GM19397 (cell line): ENCODE results near the gene ZNF714.
A peak's percentile ranks its signal among the peaks of the same experiment; 100 is the strongest.
"Not testable (repeated sequence)": the region's sequence is repeated elsewhere in the genome, so short reads cannot be mapped to it uniquely, and the experiment has no call there.

ENCODE experiments used
- ATAC-seq: cut with Tn5 transposase; IDR thresholded peaks from one replicate; pipeline ENCODE4 v1.9.1; 2021; ENCODE audit warnings: mild to moderate bottlenecking, moderate library complexity; ENCODE audit not compliant: unreplicated experiment

The ZNF714 gene

DNA sequence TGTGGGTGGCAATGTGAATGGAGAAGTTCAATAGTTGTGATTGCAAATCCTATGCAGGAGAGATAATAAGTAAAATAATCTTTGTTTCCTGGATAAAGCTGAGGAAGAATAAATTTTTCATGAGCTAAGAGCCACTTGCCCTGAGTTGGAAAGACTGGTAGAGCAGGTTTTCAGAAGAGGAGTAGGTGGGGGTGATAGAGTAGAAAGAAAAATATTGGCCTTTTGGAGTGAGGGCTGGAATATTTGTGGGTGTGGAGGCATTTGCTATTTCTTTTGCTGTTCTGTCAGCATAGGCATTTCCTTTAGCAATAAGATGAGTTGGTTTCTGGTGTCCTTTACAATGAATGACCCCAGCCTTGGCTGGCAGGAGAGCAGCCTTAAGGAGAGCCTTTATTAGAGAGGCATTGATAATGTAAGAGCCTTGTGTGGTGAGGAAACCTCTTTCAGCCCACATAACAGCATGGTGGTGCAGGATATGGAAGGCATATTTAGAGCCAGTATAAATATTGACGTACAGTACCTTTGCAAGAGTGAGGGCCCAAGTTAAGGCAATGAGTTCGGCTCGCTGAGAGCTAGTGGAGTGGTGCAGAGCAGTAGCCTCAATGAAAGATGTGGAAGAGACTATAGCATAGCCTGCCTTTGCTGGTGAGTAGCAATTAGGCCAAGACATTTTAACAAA lies 48.2 kb downstream of the ZNF714 start:
- ATAC-seq: no peak

DNA sequence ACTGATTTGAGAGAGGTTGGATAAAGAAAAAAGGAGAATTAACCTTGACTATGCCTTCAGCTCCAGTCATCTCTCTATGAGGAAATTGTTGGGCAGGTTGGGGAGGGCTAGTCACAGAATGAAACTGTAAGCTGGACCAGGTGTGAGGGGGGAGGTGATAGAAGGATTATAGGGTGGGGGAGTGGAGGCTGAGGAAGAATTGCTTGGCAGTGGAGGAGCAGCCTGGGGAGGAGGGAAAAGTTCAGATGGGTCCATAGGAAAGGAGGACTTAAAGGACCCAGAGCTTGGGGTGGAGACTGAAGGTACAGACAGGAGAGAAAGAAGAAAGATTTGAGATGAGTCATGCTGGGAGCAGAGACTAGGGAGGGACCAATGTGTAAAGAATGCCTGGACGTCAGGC lies 51.6 kb downstream of the ZNF714 start:
- no peak for ATAC-seq

DNA sequence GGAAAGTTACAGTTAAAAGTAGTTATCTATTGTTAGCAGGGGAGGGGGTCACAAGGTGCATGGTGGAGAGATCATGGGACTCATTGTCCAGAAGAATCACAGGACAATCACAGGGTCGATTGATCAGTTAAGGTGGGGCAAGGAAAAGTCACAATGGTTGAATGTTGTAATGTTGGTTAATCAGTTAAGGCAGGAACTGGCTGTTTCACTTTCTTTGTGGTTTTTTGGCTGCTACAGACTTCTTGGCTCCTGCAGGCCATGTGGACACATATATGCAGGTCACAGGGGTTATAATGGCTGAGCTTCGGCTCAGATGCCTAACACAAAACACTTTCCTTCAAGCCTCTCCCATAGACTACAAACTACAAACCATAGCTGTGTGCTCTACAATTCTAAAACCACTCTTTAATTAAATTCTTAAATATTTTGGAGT lies 52.9 kb downstream of the ZNF714 start:
- no peak for ATAC-seq

DNA sequence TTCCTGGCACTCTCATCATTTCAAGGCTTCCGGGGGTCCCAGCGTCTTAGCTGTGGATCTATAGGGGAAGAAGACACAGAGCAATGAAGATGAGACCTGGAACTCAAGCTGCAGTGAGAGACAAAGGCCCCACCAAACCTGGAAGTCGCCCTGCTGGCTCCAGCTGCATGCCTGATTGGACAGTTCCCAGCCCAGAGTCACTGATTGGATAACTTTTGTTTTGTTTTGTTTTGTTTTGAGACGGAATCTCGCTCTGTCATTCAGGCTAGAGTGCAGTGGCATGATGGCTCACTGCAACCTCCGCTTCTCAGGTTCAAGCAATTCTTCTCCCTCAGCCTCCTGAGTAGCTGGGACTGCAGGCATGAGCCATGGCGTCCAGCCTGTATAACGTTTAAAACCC lies 53.4 kb downstream of the ZNF714 start:
- no peak for ATAC-seq

DNA sequence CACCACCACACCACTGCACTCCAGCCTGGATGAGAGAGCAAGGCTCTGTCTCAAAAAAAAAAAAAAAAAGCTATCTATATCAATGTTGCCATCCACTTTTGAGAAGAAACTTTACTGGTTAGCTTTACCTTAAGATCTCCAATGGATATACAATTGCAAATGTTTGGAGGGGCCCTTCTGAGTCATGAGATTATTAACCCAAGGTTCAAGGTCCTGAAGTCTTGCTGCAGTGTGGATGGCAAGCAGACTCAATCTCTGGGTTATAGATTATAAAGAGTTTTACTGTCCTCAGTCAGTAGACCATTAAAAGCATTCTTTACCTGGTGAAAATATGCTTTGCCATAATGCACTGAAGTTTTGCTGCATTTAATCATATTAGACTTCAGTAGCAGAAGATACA lies 56.1 kb downstream of the ZNF714 start:
- no peak for ATAC-seq

DNA sequence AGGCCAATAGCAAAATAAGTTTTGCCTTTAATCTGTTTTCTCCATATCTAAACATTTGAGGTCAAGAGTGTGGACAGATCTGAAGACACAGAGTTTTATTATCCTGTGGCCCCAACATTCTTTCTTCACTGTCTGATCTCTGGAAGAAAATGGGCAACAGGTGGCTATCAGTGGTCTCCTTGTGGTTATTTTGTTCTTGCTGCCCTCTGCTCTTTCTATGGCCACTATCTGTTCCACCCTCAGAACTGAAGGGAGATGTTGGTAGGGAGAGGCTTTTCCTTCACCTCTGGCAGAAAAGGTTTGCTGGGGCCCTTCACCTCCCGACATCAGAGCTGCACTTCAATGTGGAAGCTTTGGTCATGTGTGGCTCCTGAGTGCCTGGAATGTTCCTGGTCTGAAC lies 59.0 kb downstream of the ZNF714 start:
- not testable (repeated sequence) for ATAC-seq

DNA sequence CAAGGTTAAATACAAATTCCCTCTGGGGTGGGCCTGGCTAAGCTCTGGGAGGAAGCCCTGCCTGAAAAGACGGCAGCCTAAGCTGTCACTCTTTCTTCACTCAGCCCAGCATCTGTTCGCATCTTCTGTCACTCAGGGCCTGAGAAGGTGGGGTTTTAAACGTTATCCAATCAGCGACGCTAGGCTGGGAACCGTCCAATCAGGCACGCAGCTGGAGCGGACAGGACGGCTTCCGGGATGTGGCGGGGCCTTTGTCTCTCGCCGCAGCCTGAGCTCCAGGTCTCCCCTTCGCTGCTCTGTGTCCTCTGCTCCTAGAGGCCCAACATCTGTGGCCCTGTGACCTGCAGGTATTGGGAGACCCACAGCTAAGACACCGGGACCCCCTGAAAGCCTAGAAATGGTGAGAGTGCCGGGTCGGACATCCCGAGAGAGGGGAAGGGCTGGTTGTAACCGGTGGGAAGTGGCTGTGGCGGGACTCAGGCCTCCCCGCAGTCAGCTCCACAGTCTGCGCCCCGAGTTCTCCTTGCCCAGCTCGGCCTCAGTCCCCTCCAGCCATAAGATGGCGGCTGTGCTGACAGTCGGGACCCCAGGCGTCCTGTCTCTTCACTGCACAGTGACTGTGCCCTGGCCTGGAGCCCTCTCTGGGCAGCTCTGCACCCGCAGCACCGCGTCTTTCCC lies 59.9 kb downstream of the ZNF714 start, which contains the start of gene ZNF431:
Gene ZNF431, plus strand, starts transcription at position 254 of the 678 bp plus-strand sequence. Its CDS starts 144 bp downstream, at position 398.
- peak; percentile 99 for ATAC-seq

DNA sequence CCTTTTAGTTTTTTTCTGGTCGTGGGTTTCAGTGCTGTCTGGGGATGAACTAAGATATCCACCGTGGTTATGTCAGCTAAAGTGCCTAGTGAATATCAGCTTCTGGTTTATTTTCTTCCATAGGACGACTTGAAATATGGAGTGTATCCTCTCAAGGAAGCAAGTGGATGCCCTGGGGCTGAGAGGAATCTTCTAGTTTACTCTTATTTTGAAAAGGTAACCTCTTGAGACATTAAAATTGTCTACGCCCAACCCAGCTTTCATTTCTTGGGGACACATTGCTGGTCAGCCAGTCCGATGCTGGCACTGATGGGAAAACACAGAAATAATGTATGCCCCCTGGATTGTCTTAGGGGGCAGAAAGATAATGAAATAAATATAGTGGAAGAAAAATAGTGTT lies 61.4 kb downstream of the ZNF714 start:
- ATAC-seq: no peak

DNA sequence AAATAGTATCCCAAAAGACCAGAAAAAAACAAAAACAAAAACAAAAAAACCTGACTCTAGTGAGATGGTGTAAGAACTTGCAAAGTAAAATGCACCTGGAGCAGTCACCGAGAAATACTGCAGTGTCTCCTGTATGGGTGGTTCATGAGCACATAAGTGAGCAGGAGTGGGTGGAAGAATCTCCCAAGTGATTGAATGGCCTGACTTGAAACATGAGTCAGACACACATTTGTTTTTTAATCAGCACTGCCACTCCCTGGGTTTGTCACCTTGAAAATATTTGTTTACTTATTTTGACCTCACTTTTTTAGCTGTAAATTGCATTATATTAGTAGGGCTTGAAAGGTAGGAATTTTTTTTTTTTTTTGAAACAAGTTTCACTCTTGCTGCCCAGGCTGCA lies 61.9 kb downstream of the ZNF714 start:
- no peak for ATAC-seq

DNA sequence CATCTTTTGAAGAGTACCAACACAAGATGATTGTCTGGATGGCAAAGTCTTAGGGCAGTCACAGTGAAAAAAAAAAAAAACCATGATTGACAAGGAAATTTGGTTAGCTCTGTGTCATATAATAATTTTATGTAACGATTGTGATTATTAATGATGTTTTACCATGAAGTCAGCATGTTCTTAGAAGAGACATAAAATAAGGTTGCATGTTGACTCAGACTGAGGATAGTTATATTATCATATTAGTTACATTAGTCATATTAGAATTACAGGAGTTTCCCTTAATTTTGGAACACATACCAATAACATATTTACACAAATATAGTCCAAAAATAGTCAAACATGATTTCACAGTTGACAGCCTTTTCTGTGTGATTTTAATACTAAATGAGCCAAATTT lies 65.5 kb downstream of the ZNF714 start:
- ATAC-seq: no peak

DNA sequence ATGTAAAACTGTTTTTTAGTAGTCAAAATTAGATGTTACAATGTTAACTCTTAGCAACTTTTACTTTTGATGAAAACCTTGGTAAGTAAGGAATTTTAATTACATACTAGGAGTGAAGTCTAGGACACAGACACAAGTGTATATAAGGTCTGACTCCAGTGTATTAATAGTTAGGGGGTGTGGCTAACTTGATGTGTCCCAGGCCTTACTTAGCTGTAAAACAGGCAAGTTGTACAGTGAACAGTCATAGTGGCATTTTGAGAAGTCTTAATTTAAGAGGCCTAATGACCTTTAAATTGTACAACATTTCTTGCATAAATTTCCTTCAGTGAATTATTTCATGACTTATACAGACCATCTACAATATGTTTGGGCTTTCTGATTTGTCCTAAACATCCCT lies 66.7 kb downstream of the ZNF714 start:
- no peak for ATAC-seq

DNA sequence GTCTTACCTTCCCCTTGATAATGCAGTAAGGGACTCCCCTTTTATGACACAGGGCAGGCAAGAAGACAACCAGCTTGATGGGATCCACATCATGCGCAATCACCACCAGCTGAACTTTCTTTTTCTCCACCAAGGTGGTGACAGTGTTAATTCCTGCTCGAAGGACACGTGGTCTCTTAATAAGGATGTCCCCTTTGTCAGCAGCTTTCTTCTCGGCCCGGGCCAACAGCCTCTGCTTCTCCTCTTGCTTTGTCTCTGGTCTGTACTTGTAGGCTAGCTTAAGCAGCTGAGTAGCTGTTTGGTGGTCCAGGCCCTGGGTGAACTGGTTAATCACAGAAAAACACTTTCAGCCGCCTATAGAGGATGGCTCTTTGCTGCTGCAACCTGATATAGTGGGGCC lies 67.9 kb downstream of the ZNF714 start:
- ATAC-seq: no peak

DNA sequence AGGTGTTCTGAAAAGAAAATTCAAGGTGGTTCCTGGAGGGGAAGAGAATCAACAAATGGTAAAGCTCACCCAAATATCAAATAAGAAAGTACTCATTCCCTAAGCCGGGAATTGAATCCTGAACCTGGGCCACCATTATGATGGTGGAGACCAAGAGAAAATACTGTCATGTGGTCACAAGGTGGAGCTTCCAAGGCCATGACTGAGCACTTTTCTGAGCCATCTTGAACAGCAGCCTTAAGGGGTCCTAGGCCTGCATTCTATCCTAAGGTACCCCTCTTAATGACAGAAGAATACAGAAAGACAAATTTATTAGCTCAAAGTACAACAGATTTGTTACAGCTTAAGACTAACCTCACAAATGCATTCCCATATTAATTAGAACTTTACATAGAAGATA lies 69.5 kb downstream of the ZNF714 start:
- no peak for ATAC-seq

DNA sequence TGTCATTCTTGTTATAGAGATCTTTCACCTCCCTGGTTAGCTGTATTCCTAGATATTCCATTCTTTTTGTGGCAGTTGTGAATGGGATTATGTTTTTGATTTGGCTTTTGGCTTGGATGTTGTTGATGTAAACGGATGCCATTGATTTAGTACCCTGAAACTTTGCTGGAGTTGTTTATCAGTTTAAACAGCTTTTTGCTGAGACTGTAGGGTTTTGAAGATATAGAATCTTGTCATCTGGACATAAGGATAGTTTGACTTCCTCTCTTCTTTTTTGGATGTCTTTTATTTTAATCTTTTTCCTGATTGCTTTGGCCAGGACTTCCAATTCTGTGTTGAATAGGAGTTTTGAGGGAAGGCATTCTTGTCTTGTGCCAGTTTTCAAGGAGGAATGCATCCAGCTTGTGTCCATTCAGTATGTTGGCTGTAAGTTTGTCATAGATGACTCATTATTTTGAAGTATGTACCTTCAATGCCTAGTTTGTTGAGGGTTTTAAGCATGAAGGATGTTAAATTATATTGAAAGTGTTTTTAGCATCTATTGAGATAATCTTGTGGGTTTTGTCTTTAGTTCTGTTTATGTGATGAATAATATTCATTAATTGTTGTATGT lies 76.6 kb downstream of the ZNF714 start:
- no peak for ATAC-seq

DNA sequence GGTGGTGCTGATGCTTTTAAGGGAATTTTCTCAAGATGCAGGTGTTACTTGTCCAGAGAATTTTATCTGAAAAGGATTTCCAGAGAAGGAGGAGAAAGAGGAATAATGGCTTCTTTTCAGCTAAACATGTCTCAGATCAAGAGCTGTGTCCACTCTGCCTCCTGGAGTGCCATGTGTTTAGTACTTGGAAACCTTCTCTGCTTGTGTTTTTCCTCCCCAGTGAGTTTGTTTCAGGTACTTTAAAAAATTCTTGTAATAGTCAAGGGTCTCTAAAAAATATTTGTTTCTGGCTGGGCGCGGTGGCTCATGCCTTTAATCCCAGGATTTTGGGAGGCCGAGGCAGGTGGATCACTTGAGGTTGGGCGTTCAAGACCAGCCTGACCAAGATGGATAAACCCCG lies 82.5 kb downstream of the ZNF714 start:
- ATAC-seq: no peak

DNA sequence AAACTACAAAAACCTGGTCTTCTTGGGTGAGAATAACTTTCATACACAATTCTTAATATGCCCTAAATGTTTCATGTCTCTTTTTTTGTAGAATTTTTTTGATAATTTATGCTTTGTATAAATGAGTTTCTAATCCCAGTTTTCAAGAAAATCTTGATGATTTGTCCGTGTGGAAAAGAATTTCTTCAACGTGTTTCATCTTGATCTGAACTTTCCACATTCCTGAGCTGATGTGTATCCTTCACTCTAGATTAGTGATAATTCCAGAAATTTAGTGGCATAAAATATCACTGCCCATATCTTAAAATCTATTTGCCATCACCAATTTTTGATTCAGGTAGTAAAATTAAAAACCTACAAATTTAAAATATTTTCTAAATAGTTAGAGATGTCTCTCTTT lies 84.4 kb downstream of the ZNF714 start:
- ATAC-seq: no peak
